Upper lobe of left lung (tissue), 6 donors: ENCODE measurements around the gene AGL. TPM values are rescaled to one million over a fixed set of nuclear protein-coding genes. Genes with fewer than 3 reads are reported as not detected.
"Not testable (repeated sequence)": the region's sequence is repeated elsewhere in the genome, so short reads cannot be mapped to it uniquely, and the experiment has no call there.

Source experiments
- ATAC-seq, 2 donors: fragments of 200-7000 bp; cut with Tn5 transposase; one replicate each; pipeline ENCODE4 v1.9.1; 2022; ENCODE audit warnings: mild to moderate bottlenecking in 2 of 2, moderate library complexity in 2 of 2; ENCODE audit not compliant: low FRiP score in 2 of 2
- DNase-seq, 2 donors: peaks; one replicate each; pipeline ENCODE4 v3.0.0-alpha.2; 2019 to 2020
- H3K27ac ChIP-seq, 4 donors: fragments of 200-600 bp; sonication (generic); one replicate each; pipeline ENCODE4 v1.5.1; 2016 to 2019
- H3K27me3 ChIP-seq, 4 donors: fragments of 200-600 bp; sonication (generic); one replicate each; pipeline ENCODE4 v1.5.1; 2017 to 2019
- H3K36me3 ChIP-seq, 4 donors: fragments of 200-600 bp; sonication (generic); one replicate each; pipeline ENCODE4 v1.5.1; 2016 to 2019
- H3K4me1 ChIP-seq, 4 donors: fragments of 200-600 bp; sonication (generic); one replicate each; pipeline ENCODE4 v1.5.1; 2018 to 2019
- H3K4me3 ChIP-seq, 4 donors: fragments of 200-600 bp; sonication (generic); one replicate each; pipeline ENCODE4 v1.5.1; 2017 to 2019; ENCODE audit warnings: mild to moderate bottlenecking in 2 of 4, moderate library complexity in 1 of 4
- H3K9me3 ChIP-seq, 4 donors: fragments of 200-600 bp; sonication (generic); one replicate each; pipeline ENCODE4 v1.5.1; 2018 to 2019
- EP300 ChIP-seq, 4 donors: sonication (generic); formaldehyde crosslinking; IDR thresholded peaks; one replicate each; pipeline ENCODE4 v1.5.1; 2017; ENCODE audit warnings: antibody characterized with exemption in 4 of 4, control low read depth in 2 of 4
- POLR2A ChIP-seq, 4 donors: fragments of 450-650 bp; IDR thresholded peaks; one replicate each; pipeline ENCODE4 v1.5.1; 2016 to 2017; ENCODE audit warnings: antibody characterized with exemption in 4 of 4, mild to moderate bottlenecking in 2 of 4
- POLR2AphosphoS5 ChIP-seq, 2 donors: sonication (generic); formaldehyde crosslinking; IDR thresholded peaks; one replicate each; pipeline ENCODE4 v1.5.1; 2017; ENCODE audit warnings: antibody characterized with exemption in 2 of 2
- WGBS, 2 donors: methylation state at CpG; one replicate each; pipeline ENCODE4 v1.1.5; 2017 to 2018; 5-methylcytosine and 5-hydroxymethylcytosine counted together
- total RNA-seq, 6 donors: library from RNA; depleted of rRNA in 4 of 6; stranded (reverse); fragments of >200 nt in 4 of 6; gene quantifications; one replicate each; pipeline versions ENCODE4 v1.1.0 to v1.2.1, GENCODE V29; 2016 to 2021
- TF ChIP-seq, protein P1 (sequence below), 6 experiments: fragments of 450-650 bp in 4 of 6; fragments of 200-600 bp in 2 of 6; sonication (generic) in 2 of 6; IDR thresholded peaks; one replicate each; pipeline ENCODE4 v1.5.1; 2016 to 2019; ENCODE audit warnings: antibody characterized with exemption in 6 of 6
- donor health status: DM: no; HTN: no; CAD: no; lungs with moderate emphysema.
- donor health status: DM: no; HTN: yes; CAD: no; lungs with severe emphysema.

The AGL gene
- total RNA-seq, 6 donors from 2014 or later, result 9.3 to 20.6 (median 14.1) TPM

- TF ChIP-seq EP300 (IDR thresholded peaks at IDR 0.05), result no peak
- TF ChIP-seq POLR2A (IDR thresholded peaks at IDR 0.05), result no peak
- TF ChIP-seq POLR2AphosphoS5 (IDR thresholded peaks at IDR 0.05), result no peak
- TF ChIP-seq, protein P1, sequence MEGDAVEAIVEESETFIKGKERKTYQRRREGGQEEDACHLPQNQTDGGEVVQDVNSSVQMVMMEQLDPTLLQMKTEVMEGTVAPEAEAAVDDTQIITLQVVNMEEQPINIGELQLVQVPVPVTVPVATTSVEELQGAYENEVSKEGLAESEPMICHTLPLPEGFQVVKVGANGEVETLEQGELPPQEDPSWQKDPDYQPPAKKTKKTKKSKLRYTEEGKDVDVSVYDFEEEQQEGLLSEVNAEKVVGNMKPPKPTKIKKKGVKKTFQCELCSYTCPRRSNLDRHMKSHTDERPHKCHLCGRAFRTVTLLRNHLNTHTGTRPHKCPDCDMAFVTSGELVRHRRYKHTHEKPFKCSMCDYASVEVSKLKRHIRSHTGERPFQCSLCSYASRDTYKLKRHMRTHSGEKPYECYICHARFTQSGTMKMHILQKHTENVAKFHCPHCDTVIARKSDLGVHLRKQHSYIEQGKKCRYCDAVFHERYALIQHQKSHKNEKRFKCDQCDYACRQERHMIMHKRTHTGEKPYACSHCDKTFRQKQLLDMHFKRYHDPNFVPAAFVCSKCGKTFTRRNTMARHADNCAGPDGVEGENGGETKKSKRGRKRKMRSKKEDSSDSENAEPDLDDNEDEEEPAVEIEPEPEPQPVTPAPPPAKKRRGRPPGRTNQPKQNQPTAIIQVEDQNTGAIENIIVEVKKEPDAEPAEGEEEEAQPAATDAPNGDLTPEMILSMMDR (IDR thresholded peaks at IDR 0.05), result no peak
- DNase-seq (no peak), ATAC-seq (no peak)
- no peaks in the 10 kb centered on the region for H3K27me3 ChIP-seq
- no peak overlapping the region for H3K4me3 ChIP-seq
- no peaks in the 10 kb centered on the region for H3K9me3 ChIP-seq
- no peak overlapping the region for H3K27ac ChIP-seq
- H3K4me1 ChIP-seq, result no peaks in the 10 kb centered on the region
- WGBS, 2 donors, result 94 to 96% methylated on average over 1 of the region's 1 CpG
- H3K36me3 ChIP-seq, result no peaks in the 10 kb centered on the region
These were observed 107.7 kb downstream of the AGL start for GRCh38 chr1:99957818-99958217.

DNA sequence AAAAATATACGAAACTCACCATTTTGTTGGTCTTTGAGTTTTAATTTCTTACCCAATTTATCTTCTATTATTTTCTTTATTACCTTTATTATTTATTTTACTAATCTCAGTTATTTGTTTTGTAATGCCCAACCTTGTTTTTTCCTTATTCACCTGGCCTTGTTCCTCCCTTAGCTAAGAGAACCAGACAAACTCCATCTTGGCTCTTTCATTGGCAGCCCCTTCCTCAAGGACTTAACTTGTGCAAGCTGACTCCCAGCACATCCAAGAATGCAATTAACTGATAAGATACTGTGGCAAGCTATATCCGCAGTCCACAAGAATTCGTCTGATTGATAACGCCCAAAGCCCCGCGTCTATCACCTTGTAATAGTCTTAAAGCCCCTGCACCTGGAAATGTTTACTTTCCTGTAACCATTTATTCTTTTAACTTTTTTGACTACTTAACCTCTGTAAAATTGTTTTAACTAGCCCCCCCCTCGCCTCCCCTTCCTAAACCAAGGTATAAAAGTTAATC is 109.1 kb downstream of the AGL start:
- WGBS, 2 donors, result 61 to 64% methylated on average over 7 of the region's 7 CpGs
- not testable (repeated sequence) for H3K9me3 ChIP-seq, H3K27me3 ChIP-seq, H3K27ac ChIP-seq, DNase-seq, H3K4me1 ChIP-seq, ATAC-seq, H3K4me3 ChIP-seq, H3K36me3 ChIP-seq

DNA sequence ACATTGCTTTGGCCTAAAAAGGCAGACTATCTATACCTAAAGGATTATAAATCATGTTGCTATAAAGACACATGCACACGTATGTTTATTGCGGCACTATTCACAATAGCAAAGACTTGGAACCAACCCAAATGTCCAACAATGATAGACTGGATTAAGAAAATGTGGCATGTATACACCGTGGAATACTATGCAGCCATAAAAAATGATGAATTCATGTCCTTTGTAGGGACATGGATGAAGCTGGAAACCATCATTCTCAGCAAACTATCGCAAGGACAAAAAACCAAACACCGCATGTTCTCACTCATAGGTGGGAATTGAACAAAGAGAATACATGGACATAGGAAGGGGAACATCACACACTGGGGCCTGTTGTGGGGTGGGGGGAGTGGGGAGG is 110.1 kb downstream of the AGL start:
- WGBS, 2 donors, result 88 to 89% methylated on average over 5 of the region's 5 CpGs
- not testable (repeated sequence) for ATAC-seq

DNA sequence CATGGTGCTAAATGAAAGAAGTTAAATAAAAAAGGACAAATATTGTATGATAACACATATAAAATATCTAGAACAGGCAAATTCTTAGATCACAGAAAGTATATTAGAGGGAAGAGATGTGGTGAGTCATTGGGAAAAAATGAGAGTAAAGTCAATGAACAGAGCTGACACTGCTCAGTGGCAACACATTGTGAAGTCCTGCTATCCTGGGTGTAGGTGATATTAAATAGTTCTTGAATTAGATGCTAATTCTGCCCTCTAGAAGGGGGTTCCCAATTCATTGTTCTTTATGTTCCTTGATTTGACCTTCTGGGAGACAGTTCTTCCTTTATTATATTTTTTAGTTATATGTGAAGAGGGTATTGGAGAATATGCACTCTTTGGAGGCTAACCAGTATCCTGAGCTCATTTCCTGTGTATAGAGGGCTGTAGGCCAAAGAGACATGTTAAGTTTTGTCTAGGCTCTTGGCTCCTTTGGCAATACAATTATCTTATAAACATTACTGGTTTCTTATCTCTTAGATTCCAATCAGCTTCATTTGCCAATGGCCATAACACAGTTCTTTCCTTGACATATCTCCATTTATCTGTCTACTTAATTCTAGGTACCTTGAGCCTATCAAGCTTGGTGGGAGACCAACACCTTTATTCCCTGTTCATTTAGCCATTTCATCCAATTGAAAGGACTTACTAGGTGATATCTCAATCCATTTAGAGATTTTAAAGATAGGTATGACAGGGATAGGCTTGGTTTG is 113.1 kb downstream of the AGL start:
- Histone ChIP-seq H3K27ac (no peak overlapping the region), H3K27me3 (no peaks in the 10 kb centered on the region), H3K36me3 (no peaks in the 10 kb centered on the region), H3K9me3 (no peaks in the 10 kb centered on the region), H3K4me1 (peaks cover 0 to 5% (median 2%) of the 10 kb centered on the region in 4 donors), H3K4me3 (no peak overlapping the region)
- DNase-seq, result no peak
- TF ChIP-seq POLR2A (IDR thresholded peaks at IDR 0.05), result no peak
- TF ChIP-seq, protein P1 (IDR thresholded peaks at IDR 0.05), result no peak
- TF ChIP-seq POLR2AphosphoS5 (IDR thresholded peaks at IDR 0.05), result no peak
- no peak for TF ChIP-seq EP300 (IDR thresholded peaks at IDR 0.05)
- ATAC-seq, result no peak

More for the DNA sequence above, 110.1 kb downstream of the AGL start:
- H3K27ac ChIP-seq, H3K4me1 ChIP-seq, H3K4me3 ChIP-seq, H3K27me3 ChIP-seq, DNase-seq, H3K9me3 ChIP-seq, H3K36me3 ChIP-seq: not testable (repeated sequence)

GRCh38 chr1:99964806-99965205 is 114.6 kb downstream of the AGL start:
- DNase-seq, result peak in 1 of 2 donors; percentile 69
- Histone ChIP-seq H3K36me3 (no peaks in the 10 kb centered on the region), H3K27ac (no peak overlapping the region), H3K9me3 (no peaks in the 10 kb centered on the region), H3K4me3 (no peak overlapping the region), H3K4me1 (peaks cover 0 to 11% (median 7%) of the 10 kb centered on the region in 4 donors), H3K27me3 (no peaks in the 10 kb centered on the region)
- TF ChIP-seq, protein P1 (IDR thresholded peaks at IDR 0.05), result peak in 1 of 6 experiments; percentile 12
- no peak for TF ChIP-seq POLR2A (IDR thresholded peaks at IDR 0.05)
- WGBS, 2 donors, result 58 to 72% methylated on average over 3 of the region's 3 CpGs
- peak in 1 of 2 donors; percentile 78 for ATAC-seq
